PFSK-1 (cell line): Measurements from ENCODE around the gene ARHGEF12.

Source experiments
- FOXP2 ChIP-seq: optimal IDR thresholded peaks from 2 replicates; pipeline ENCODE3; 2011; ENCODE audit warnings: borderline replicate concordance, control low read depth, inconsistent platforms; ENCODE audit not compliant: insufficient read depth; ENCODE audit errors: extremely low read length, extremely low read depth
- POLR2AphosphoS5 ChIP-seq: IDR thresholded peaks from 2 replicates; pipeline ENCODE4 v1.6.1; 2012; ENCODE audit warnings: low read depth, mild to moderate bottlenecking, control low read depth, low read length, moderate library complexity
- REST ChIP-seq, 2 experiments: IDR thresholded peaks; 2 replicates each; pipeline versions ENCODE4 v1.6.1 to v1.8.0; 2011 to 2012; ENCODE audit warnings: low read depth in 2 of 2, low read length in 2 of 2, control low read depth in 1 of 2, inconsistent platforms in 1 of 2, mild to moderate bottlenecking in 1 of 2, moderate library complexity in 1 of 2; ENCODE audit not compliant: insufficient read depth in 1 of 2
- SIN3A ChIP-seq: IDR thresholded peaks from 2 replicates; pipeline ENCODE4 v1.6.1; 2012; ENCODE audit warnings: mild to moderate bottlenecking, low read length, moderate library complexity, borderline replicate concordance; ENCODE audit not compliant: insufficient read depth
- TAF1 ChIP-seq: IDR thresholded peaks from 2 replicates; pipeline ENCODE4 v1.6.1; 2012; ENCODE audit warnings: low read length, control low read depth, borderline replicate concordance; ENCODE audit not compliant: insufficient read depth

The ARHGEF12 gene

GRCh38 chr11:120331301-120331996 lies 4.8 kb upstream of the ARHGEF12 start:
- no peak for TF ChIP-seq SIN3A
- TF ChIP-seq POLR2AphosphoS5 = no peak
- TF ChIP-seq REST (IDR thresholded peaks at IDR 0.05; ENCODE audit: insufficient read depth in 1 of 2, low read depth in 2 of 2, low read length in 2 of 2) = no peak
- no peak for TF ChIP-seq FOXP2
- TF ChIP-seq TAF1 = no peak

- TF ChIP-seq POLR2AphosphoS5 (no peak), TAF1 (no peak), SIN3A (no peak), FOXP2 (no peak), REST (IDR thresholded peaks at IDR 0.05; ENCODE audit: insufficient read depth in 1 of 2, low read depth in 2 of 2, low read length in 2 of 2) (no peak)
Observed at GRCh38 chr11:120332822-120333716, 3.1 kb upstream of the ARHGEF12 start.

- no peak for TF ChIP-seq FOXP2
- no peak for TF ChIP-seq POLR2AphosphoS5
- no peak for TF ChIP-seq REST (IDR thresholded peaks at IDR 0.05; ENCODE audit: insufficient read depth in 1 of 2, low read depth in 2 of 2, low read length in 2 of 2)
Observed at GRCh38 chr11:120333801-120334200, 2.4 kb upstream of the ARHGEF12 start.

GRCh38 chr11:120334332-120334731 lies 1.9 kb upstream of the ARHGEF12 start:
- TF ChIP-seq POLR2AphosphoS5 (no peak), SIN3A (no peak), TAF1 (no peak), FOXP2 (no peak)

- no peak for TF ChIP-seq POLR2AphosphoS5
- no peak for TF ChIP-seq FOXP2
- no peak for TF ChIP-seq REST (IDR thresholded peaks at IDR 0.05; ENCODE audit: insufficient read depth in 1 of 2, low read depth in 2 of 2, low read length in 2 of 2)
- no peak for TF ChIP-seq TAF1
- no peak for TF ChIP-seq SIN3A
Observed at GRCh38 chr11:120334894-120335462, 1.2 kb upstream of the ARHGEF12 start.
